HG03066 (cell line): Measurements from ENCODE around the gene UBE2C.

Experiments
- ATAC-seq: cut with Tn5 transposase; IDR thresholded peaks from one replicate; pipeline ENCODE4 v1.9.1; 2021; ENCODE audit warnings: low read depth; ENCODE audit not compliant: unreplicated experiment

The UBE2C gene

GRCh38 chr20:45857114-45857881 lies 44.9 kb downstream of the UBE2C start, which contains the start of the genes ACOT8 and ZSWIM3:
Gene ACOT8 (minus strand): TSS chr20:45857392. CDS start chr20:45857315, 77 bp downstream.
Gene ZSWIM3 (plus strand): TSS chr20:45857614. CDS start chr20:45857826, 212 bp downstream.
- peak; percentile 96 for ATAC-seq

GRCh38 chr20:45857882-45858216 lies 45.4 kb downstream of the UBE2C start:
- ATAC-seq = peak; percentile 27

GRCh38 chr20:45859916-45860315 lies 47.5 kb downstream of the UBE2C start:
- ATAC-seq = no peak

GRCh38 chr20:45860560-45861220 lies 48.2 kb downstream of the UBE2C start:
- ATAC-seq = no peak

GRCh38 chr20:45861221-45862075 lies 49.0 kb downstream of the UBE2C start:
- no peak for ATAC-seq

- no peak for ATAC-seq
Observed at GRCh38 chr20:45863543-45864470, 51.4 kb downstream of the UBE2C start.

- no peak for ATAC-seq
Observed at GRCh38 chr20:45866454-45866853, 54.0 kb downstream of the UBE2C start.
